Middle frontal gyrus (tissue), 1 donor: ENCODE data around the gene FBLN2.
"Not testable (repeated sequence)": the region's sequence is repeated elsewhere in the genome, so short reads cannot be mapped to it uniquely, and the experiment has no call there.

Source experiments
- DNase-seq: peaks from one replicate; pipeline ENCODE4 v3.0.0-alpha.2; 2015; ENCODE audit warnings: low spot score; ENCODE audit errors: extremely low spot score

The FBLN2 gene

GRCh38 chr3:13549623-13550422 lies 898 bp downstream of the FBLN2 start:
- no peak for DNase-seq

- no peak for DNase-seq
These were observed 1.4 kb downstream of the FBLN2 start for GRCh38 chr3:13550423-13550690.

- no peak for DNase-seq
These were observed 2.0 kb downstream of the FBLN2 start for GRCh38 chr3:13550791-13551360.

GRCh38 chr3:13552857-13553652 lies 4.1 kb downstream of the FBLN2 start:
- no peak for DNase-seq

- no peak for DNase-seq
These were observed 4.8 kb downstream of the FBLN2 start for GRCh38 chr3:13553686-13554085.

GRCh38 chr3:13555753-13556152 lies 6.8 kb downstream of the FBLN2 start:
- no peak for DNase-seq

- DNase-seq: no peak
These were observed 7.3 kb downstream of the FBLN2 start for GRCh38 chr3:13556207-13556606.

- DNase-seq: no peak
These were observed 8.0 kb downstream of the FBLN2 start for GRCh38 chr3:13556917-13557316.

GRCh38 chr3:13557417-13557816 lies 8.5 kb downstream of the FBLN2 start:
- no peak for DNase-seq

- DNase-seq: no peak
These were observed 9.0 kb downstream of the FBLN2 start for GRCh38 chr3:13557926-13558325.

- DNase-seq: no peak
These were observed 9.7 kb downstream of the FBLN2 start for GRCh38 chr3:13558651-13559050.

- DNase-seq: no peak
These were observed 11.0 kb downstream of the FBLN2 start for GRCh38 chr3:13559764-13560525.

GRCh38 chr3:13561376-13561775 lies 12.5 kb downstream of the FBLN2 start:
- DNase-seq: no peak

GRCh38 chr3:13561967-13562366 lies 13.0 kb downstream of the FBLN2 start:
- no peak for DNase-seq

GRCh38 chr3:13562421-13562820 lies 13.5 kb downstream of the FBLN2 start:
- not testable (repeated sequence) for DNase-seq

GRCh38 chr3:13563321-13563720 lies 14.4 kb downstream of the FBLN2 start:
- DNase-seq: no peak

GRCh38 chr3:13563911-13564310 lies 15.0 kb downstream of the FBLN2 start:
- DNase-seq: no peak

- DNase-seq: no peak
These were observed 16.0 kb downstream of the FBLN2 start for GRCh38 chr3:13564751-13565560.

- no peak for DNase-seq
These were observed 16.9 kb downstream of the FBLN2 start for GRCh38 chr3:13565581-13566452.

- no peak for DNase-seq
These were observed 17.5 kb downstream of the FBLN2 start for GRCh38 chr3:13566453-13566748.
